Measurements from ENCODE around the gene SGCE.

SGCE gene

GRCh38 chr7:94605031-94605430, 50.9 kb downstream of the SGCE start:
- no peak for TF ChIP-seq CTCF (IDR thresholded peaks at IDR 0.05; ENCODE audit: low read depth, low read length)

DNA sequence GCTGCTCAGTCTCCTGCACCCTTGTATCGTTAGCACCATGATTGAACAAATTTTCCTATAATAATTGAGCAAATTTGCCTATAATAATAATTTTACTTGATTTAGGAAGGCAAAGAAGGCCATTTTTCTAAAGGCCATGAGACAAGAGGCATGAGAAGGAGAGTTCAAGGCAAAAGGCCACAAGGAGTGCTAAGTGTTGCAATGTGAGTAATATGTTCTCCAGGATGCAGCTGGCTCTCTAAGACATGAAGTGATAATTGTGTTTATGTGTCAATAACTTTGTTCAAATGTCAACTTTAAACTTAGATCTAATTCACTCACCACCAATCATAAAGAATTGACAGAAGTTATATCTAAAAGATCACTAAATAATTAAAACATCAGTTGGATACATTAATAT, 53.8 kb downstream of the SGCE start:
- TF ChIP-seq CTCF (IDR thresholded peaks at IDR 0.05; ENCODE audit: low read depth, low read length): no peak
- no peak overlapping the region for H3K4me3 ChIP-seq (ENCODE audit: low read depth, low read length)

More at GRCh38 chr7:94605031-94605430, 50.9 kb downstream of the SGCE start:
- H3K4me3 ChIP-seq (ENCODE audit: low read depth, low read length): no peak overlapping the region

GRCh38 chr7:94600267-94600666, 55.7 kb downstream of the SGCE start:
- no peak overlapping the region for H3K4me3 ChIP-seq (ENCODE audit: low read depth, low read length)
- TF ChIP-seq CTCF (IDR thresholded peaks at IDR 0.05; ENCODE audit: low read depth, low read length): no peak

DNA sequence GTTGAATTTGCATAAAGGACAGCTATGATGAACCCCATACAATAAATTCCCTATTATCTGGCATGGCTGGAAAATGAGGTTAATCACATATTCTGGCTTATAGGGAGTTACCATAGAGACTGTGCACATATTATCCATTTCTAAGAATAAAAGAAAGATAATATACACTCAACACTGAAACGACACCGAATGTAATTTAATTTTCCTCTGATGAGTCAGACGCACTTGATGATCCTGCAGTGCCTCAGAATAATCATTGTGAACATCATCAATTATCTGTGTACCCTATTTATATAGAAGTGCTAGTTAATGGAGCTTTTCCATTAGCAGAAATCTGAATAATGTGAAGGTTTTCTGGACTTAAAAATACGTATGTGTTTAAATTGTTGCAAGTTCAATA, 60.2 kb downstream of the SGCE start:
- TF ChIP-seq CTCF (IDR thresholded peaks at IDR 0.05; ENCODE audit: low read depth, low read length): no peak
- H3K4me3 ChIP-seq (ENCODE audit: low read depth, low read length): no peak overlapping the region

DNA sequence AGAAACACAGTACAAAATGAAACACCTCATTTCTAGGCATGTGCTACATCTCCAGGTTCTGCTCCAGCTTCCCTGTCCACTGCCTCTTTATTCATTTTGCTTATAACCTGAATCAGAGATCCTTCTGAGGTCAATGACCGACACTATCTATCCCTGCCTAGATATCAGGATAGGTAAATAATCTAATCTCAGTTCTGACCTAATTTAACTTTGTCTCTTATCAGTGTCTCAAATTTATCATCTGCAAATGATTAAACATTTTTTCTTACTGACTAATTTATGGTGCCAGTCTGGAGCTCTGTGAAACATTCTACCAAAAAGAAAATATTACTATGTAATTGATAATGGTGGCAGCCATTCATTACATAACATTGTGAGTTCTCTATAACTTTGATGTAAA, 61.1 kb downstream of the SGCE start:
- H3K4me3 ChIP-seq (ENCODE audit: low read depth, low read length): no peak overlapping the region
- no peak for TF ChIP-seq CTCF (IDR thresholded peaks at IDR 0.05; ENCODE audit: low read depth, low read length)

DNA sequence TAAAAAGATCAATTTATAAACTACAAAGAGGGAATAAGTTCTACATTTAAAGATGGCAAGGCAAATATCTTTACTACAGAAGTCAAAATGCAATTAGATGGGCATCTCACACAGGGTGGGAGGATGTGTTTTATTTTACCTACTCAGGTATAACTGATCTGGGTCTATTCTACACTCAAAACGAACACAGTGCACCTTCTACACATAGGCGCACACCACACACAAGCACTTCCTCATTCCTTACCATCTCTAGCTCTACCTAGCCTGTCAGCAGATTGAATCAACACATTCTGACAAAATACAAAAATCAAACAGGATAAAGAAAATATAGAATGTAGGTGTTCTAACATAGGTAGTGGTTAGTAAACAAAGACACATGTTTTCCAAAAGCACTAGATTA, 64.8 kb downstream of the SGCE start:
- TF ChIP-seq CTCF (IDR thresholded peaks at IDR 0.05; ENCODE audit: low read depth, low read length): no peak
- no peak overlapping the region for H3K4me3 ChIP-seq (ENCODE audit: low read depth, low read length)

GRCh38 chr7:94590526-94591162, 65.3 kb downstream of the SGCE start:
- H3K4me3 ChIP-seq (ENCODE audit: low read depth, low read length): no peak overlapping the region

More at GRCh38 chr7:94590526-94591162, 65.3 kb downstream of the SGCE start:
- no peak for TF ChIP-seq CTCF (IDR thresholded peaks at IDR 0.05; ENCODE audit: low read depth, low read length)

All from WI38 (cell line).